Activated naive CD8-positive, alpha-beta T cell treated with anti-CD3 and anti-CD28 coated beads, Interleukin-2, amount 50 U/mL, for 24 hours (primary cell): ENCODE measurements around the gene POM121L12.

Experiments used
- ATAC-seq: fragments of 150-1000 bp; cut with Tn5 transposase; one replicate; pipeline ENCODE4 v1.10.0; 2021
- DNase-seq: peaks from one replicate; pipeline ENCODE4 v3.0.0; 2021
- H3K27ac Mint-ChIP-seq: one replicate; pipeline ENCODE4 v1.8.0; 2021; ENCODE audit warnings: mild to moderate bottlenecking, mixed read lengths
- H3K27me3 Mint-ChIP-seq: one replicate; pipeline ENCODE4 v1.8.0; 2021; ENCODE audit warnings: mixed read lengths
- H3K36me3 Mint-ChIP-seq: one replicate; pipeline ENCODE4 v1.8.0; 2021; ENCODE audit warnings: low read depth, mixed read lengths
- H3K4me1 Mint-ChIP-seq: one replicate; pipeline ENCODE4 v1.8.0; 2021; ENCODE audit warnings: mixed read lengths
- H3K4me3 Mint-ChIP-seq: one replicate; pipeline ENCODE4 v1.8.0; 2021; ENCODE audit warnings: mild to moderate bottlenecking, moderate library complexity, mixed read lengths
- H3K9me3 Mint-ChIP-seq: one replicate; pipeline ENCODE4 v1.8.0; 2021; ENCODE audit warnings: mixed read lengths

The POM121L12 gene

GRCh38 chr7:53035499-53036412 lies at the start of gene POM121L12:
TSS of gene POM121L12 (plus strand) at chr7:53035633. CDS start at chr7:53035672, 39 bp downstream.
- no peaks in the 10 kb centered on the region for H3K27me3 Mint-ChIP-seq
- DNase-seq (no peak), ATAC-seq (no peak)
- no peaks in the 10 kb centered on the region for H3K4me1 Mint-ChIP-seq
- H3K27ac Mint-ChIP-seq: no peak within 1 kb of the TSS
- H3K9me3 Mint-ChIP-seq: peaks cover 15% of the 10 kb centered on the region
- no peak within 1 kb of the TSS for H3K4me3 Mint-ChIP-seq
- no peaks in the 10 kb centered on the region for H3K36me3 Mint-ChIP-seq

GRCh38 chr7:52992001-52992400 lies 43.4 kb upstream of the POM121L12 start:
- ATAC-seq (no peak), DNase-seq (no peak)
- Mint-ChIP-seq H3K4me3 (no peak overlapping the region), H3K9me3 (peaks cover 21% of the 10 kb centered on the region), H3K36me3 (no peaks in the 10 kb centered on the region), H3K27ac (no peak overlapping the region), H3K27me3 (no peaks in the 10 kb centered on the region), H3K4me1 (no peaks in the 10 kb centered on the region)

GRCh38 chr7:52992479-52993162 lies 42.8 kb upstream of the POM121L12 start:
- DNase-seq: no peak
- Mint-ChIP-seq H3K27ac (no peak overlapping the region), H3K4me3 (no peak overlapping the region), H3K9me3 (peaks cover 19% of the 10 kb centered on the region), H3K36me3 (no peaks in the 10 kb centered on the region), H3K4me1 (no peaks in the 10 kb centered on the region), H3K27me3 (no peaks in the 10 kb centered on the region)
- ATAC-seq: no peak

- Mint-ChIP-seq H3K4me3 (no peak overlapping the region), H3K9me3 (peaks cover 15% of the 10 kb centered on the region), H3K27ac (no peak overlapping the region), H3K4me1 (no peaks in the 10 kb centered on the region), H3K27me3 (no peaks in the 10 kb centered on the region), H3K36me3 (no peaks in the 10 kb centered on the region)
- no peak for DNase-seq
- ATAC-seq: no peak
These were observed 39.8 kb upstream of the POM121L12 start for GRCh38 chr7:52995676-52996075.

GRCh38 chr7:53001221-53001620 lies 34.2 kb upstream of the POM121L12 start:
- H3K9me3 Mint-ChIP-seq: peaks cover 9% of the 10 kb centered on the region
- ATAC-seq (no peak), DNase-seq (no peak)
- no peak overlapping the region for H3K4me3 Mint-ChIP-seq
- H3K27ac Mint-ChIP-seq: no peak overlapping the region
- no peaks in the 10 kb centered on the region for H3K36me3 Mint-ChIP-seq
- H3K4me1 Mint-ChIP-seq: no peaks in the 10 kb centered on the region
- H3K27me3 Mint-ChIP-seq: no peaks in the 10 kb centered on the region

GRCh38 chr7:53002389-53002788 lies 33.0 kb upstream of the POM121L12 start:
- no peak for ATAC-seq
- DNase-seq: no peak
- Mint-ChIP-seq H3K4me3 (no peak overlapping the region), H3K27ac (no peak overlapping the region), H3K9me3 (peaks cover 20% of the 10 kb centered on the region), H3K36me3 (no peaks in the 10 kb centered on the region), H3K4me1 (no peaks in the 10 kb centered on the region), H3K27me3 (no peaks in the 10 kb centered on the region)

GRCh38 chr7:53003653-53004445 lies 31.6 kb upstream of the POM121L12 start:
- Mint-ChIP-seq H3K9me3 (peaks cover 21% of the 10 kb centered on the region), H3K4me1 (no peaks in the 10 kb centered on the region), H3K27ac (no peak overlapping the region), H3K36me3 (no peaks in the 10 kb centered on the region), H3K27me3 (no peaks in the 10 kb centered on the region), H3K4me3 (no peak overlapping the region)
- ATAC-seq (no peak), DNase-seq (no peak)

GRCh38 chr7:53013925-53014324 lies 21.5 kb upstream of the POM121L12 start:
- no peak overlapping the region for H3K4me3 Mint-ChIP-seq
- no peaks in the 10 kb centered on the region for H3K27me3 Mint-ChIP-seq
- peaks cover 23% of the 10 kb centered on the region for H3K9me3 Mint-ChIP-seq
- no peaks in the 10 kb centered on the region for H3K36me3 Mint-ChIP-seq
- DNase-seq: no peak
- no peak for ATAC-seq
- H3K4me1 Mint-ChIP-seq: no peaks in the 10 kb centered on the region
- H3K27ac Mint-ChIP-seq: no peak overlapping the region

GRCh38 chr7:53015463-53015862 lies 20.0 kb upstream of the POM121L12 start:
- DNase-seq (no peak), ATAC-seq (no peak)
- no peak overlapping the region for H3K4me3 Mint-ChIP-seq
- no peaks in the 10 kb centered on the region for H3K27me3 Mint-ChIP-seq
- H3K27ac Mint-ChIP-seq: no peak overlapping the region
- no peaks in the 10 kb centered on the region for H3K4me1 Mint-ChIP-seq
- peaks cover 23% of the 10 kb centered on the region for H3K9me3 Mint-ChIP-seq
- H3K36me3 Mint-ChIP-seq: no peaks in the 10 kb centered on the region

GRCh38 chr7:53022893-53023292 lies 12.5 kb upstream of the POM121L12 start:
- Mint-ChIP-seq H3K4me1 (no peaks in the 10 kb centered on the region), H3K27ac (no peak overlapping the region), H3K36me3 (no peaks in the 10 kb centered on the region), H3K4me3 (no peak overlapping the region), H3K27me3 (no peaks in the 10 kb centered on the region), H3K9me3 (no peaks in the 10 kb centered on the region)
- ATAC-seq (no peak), DNase-seq (no peak)

- H3K4me1 Mint-ChIP-seq: no peaks in the 10 kb centered on the region
- no peak overlapping the region for H3K27ac Mint-ChIP-seq
- no peaks in the 10 kb centered on the region for H3K36me3 Mint-ChIP-seq
- ATAC-seq (no peak), DNase-seq (no peak)
- peaks cover 13% of the 10 kb centered on the region for H3K9me3 Mint-ChIP-seq
- H3K27me3 Mint-ChIP-seq: no peaks in the 10 kb centered on the region
- H3K4me3 Mint-ChIP-seq: no peak overlapping the region
These were observed 13.2 kb downstream of the POM121L12 start for GRCh38 chr7:53048638-53049037.

GRCh38 chr7:53050433-53050832 lies 15.0 kb downstream of the POM121L12 start:
- H3K27me3 Mint-ChIP-seq: no peaks in the 10 kb centered on the region
- ATAC-seq: no peak
- no peak overlapping the region for H3K4me3 Mint-ChIP-seq
- H3K9me3 Mint-ChIP-seq: peaks cover 16% of the 10 kb centered on the region
- H3K36me3 Mint-ChIP-seq: no peaks in the 10 kb centered on the region
- DNase-seq: no peak
- H3K4me1 Mint-ChIP-seq: no peaks in the 10 kb centered on the region
- no peak overlapping the region for H3K27ac Mint-ChIP-seq

GRCh38 chr7:53059591-53059990 lies 24.2 kb downstream of the POM121L12 start:
- ATAC-seq (no peak), DNase-seq (no peak)
- no peaks in the 10 kb centered on the region for H3K36me3 Mint-ChIP-seq
- H3K9me3 Mint-ChIP-seq: peaks cover 40% of the 10 kb centered on the region
- no peaks in the 10 kb centered on the region for H3K4me1 Mint-ChIP-seq
- H3K4me3 Mint-ChIP-seq: no peak overlapping the region
- H3K27me3 Mint-ChIP-seq: no peaks in the 10 kb centered on the region
- no peak overlapping the region for H3K27ac Mint-ChIP-seq

GRCh38 chr7:53060066-53060465 lies 24.6 kb downstream of the POM121L12 start:
- Mint-ChIP-seq H3K27me3 (no peaks in the 10 kb centered on the region), H3K4me3 (no peak overlapping the region), H3K36me3 (no peaks in the 10 kb centered on the region), H3K27ac (no peak overlapping the region), H3K4me1 (no peaks in the 10 kb centered on the region), H3K9me3 (peaks cover 37% of the 10 kb centered on the region)
- no peak for DNase-seq
- ATAC-seq: no peak
